Mononuclear cell (primary cell): Measurements from ENCODE around the gene HOXC5. TPM values are rescaled to one million over a fixed set of nuclear protein-coding genes. Genes with fewer than 3 reads are reported as not detected.
"Not testable (repeated sequence)": the region's sequence is repeated elsewhere in the genome, so short reads cannot be mapped to it uniquely, and the experiment has no call there.

Experiments used
- H3K27me3 ChIP-seq: 2 replicates; pipeline ENCODE4 v1.6.0; 2011; ENCODE audit warnings: low read length, control low read depth; ENCODE audit not compliant: insufficient read depth
- H3K4me1 ChIP-seq: 2 replicates; pipeline ENCODE4 v1.5.1; 2011; ENCODE audit warnings: mild to moderate bottlenecking, low read length, control low read depth; ENCODE audit not compliant: insufficient read depth
- H3K4me3 ChIP-seq: 2 replicates; pipeline ENCODE4 v1.5.1; 2011; ENCODE audit warnings: mild to moderate bottlenecking, low read length, moderate library complexity
- H3K9me3 ChIP-seq: 2 replicates; pipeline ENCODE4 v1.5.1; 2011; ENCODE audit warnings: low read depth, mild to moderate bottlenecking, control low read depth, low read length
- total RNA-seq: library from RNA; depleted of rRNA; stranded (reverse); fragments of >200 nt; gene quantifications from one replicate; pipeline ENCODE4 v1.2.3, GENCODE V29; 2012

The HOXC5 gene
- total RNA-seq, 1 donor: not detected

DNA sequence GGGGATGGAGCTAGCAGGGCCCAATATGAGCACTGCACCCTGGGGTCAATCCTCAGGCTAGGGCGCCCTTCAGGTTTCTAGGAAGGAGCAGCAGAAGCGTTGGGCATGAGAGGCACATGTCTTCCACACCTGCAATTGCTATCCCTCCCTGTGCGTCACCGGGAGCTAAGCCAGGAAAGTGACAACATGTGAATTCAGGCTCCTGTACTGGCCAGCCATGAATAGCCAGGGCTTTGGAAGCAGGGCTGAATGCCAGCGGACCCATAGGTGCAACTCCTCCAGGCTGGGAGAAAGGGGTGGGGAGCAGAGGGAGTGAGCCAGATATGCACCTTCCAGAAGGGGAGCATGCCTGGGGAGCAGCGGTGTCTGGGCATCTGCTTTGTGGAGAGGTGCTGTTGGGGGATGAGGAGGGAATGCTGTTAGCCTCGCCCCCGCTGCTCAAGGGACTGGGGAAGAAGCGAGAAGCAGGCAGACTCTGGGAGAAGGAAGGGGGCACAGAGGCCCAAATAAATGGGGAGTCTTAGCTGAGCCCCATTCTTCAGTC, 6.1 kb downstream of the HOXC5 start:
- Histone ChIP-seq H3K9me3 (no peaks in the 10 kb centered on the region), H3K4me1 (peaks cover 5% of the 10 kb centered on the region), H3K4me3 (no peak overlapping the region), H3K27me3 (peaks cover 98% of the 10 kb centered on the region)

DNA sequence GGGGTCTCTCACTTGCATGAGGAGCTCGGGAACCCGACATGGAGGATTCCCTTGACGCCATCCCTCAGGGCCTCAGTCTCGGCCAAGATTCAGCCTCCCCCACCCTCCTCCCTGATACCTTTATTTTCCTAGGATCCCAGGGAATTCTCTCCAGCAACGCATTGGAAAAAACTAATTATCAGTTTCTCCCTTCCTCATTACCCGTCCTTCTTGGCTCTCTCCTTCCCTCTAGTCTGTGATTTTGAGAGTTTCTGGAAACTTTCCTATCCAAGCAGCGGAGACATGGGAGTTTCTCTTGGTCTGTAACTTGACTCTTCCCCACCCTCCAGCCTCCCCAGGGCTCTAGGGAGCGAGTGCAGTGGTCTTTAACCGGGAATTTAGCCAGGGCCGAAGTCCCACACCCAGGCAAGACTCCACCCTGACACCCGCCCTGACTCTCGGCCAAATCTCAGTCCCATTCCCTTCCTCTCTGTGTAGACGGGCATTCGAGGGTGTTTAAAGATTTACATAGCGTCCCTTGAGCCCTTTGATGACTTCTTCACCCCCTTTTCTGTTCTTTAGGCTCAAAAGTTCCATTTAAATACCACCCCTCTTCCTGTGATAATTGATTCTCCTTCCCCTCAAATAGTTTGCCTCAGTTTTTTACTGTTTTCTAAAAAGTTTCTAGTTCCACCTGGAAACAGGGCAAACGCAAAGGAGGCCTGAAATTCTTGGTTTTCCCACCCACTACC, 6.7 kb downstream of the HOXC5 start:
- H3K9me3 ChIP-seq: no peaks in the 10 kb centered on the region
- H3K27me3 ChIP-seq: peaks cover 98% of the 10 kb centered on the region
- H3K4me3 ChIP-seq: no peak overlapping the region
- H3K4me1 ChIP-seq: no peaks in the 10 kb centered on the region

DNA sequence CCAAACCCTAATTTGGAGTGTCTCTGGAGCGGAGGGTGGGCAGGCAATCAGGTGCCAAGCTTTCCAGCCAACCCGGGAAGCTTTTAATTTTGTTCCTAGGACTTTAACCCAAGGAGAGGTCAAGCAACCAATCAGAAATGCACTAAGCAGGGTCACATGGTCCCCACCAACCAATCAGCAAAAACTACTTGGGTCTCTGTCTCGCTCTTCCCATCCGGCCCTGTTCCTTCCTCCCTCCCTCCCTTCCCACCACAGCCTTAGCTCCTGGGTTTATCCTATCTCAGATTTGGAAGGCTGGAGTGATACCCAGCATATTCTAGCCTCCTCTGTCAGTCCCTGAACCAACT, 7.3 kb downstream of the HOXC5 start:
- Histone ChIP-seq H3K4me1 (no peaks in the 10 kb centered on the region), H3K9me3 (no peaks in the 10 kb centered on the region), H3K4me3 (no peak overlapping the region), H3K27me3 (peaks cover 98% of the 10 kb centered on the region)

DNA sequence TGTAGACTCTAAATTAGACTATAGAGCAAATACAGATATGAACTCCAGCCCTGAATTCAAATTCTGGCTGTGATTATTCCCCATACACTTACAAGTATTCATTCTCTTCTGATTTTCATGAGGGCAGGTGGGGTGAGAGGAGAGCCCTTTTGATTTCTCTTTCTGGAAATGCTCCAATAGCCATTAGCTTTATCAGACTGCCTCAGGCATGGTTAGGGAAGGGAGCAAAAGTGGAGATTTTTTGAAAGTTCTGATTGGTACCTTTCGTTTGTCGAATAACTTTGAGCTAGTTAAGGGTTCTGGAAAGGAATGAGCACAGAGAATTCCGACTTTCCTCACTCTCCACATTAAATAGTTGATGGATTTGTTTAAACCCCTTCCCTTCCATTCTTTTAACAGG, 7.8 kb downstream of the HOXC5 start:
- H3K27me3 ChIP-seq: peaks cover 98% of the 10 kb centered on the region

DNA sequence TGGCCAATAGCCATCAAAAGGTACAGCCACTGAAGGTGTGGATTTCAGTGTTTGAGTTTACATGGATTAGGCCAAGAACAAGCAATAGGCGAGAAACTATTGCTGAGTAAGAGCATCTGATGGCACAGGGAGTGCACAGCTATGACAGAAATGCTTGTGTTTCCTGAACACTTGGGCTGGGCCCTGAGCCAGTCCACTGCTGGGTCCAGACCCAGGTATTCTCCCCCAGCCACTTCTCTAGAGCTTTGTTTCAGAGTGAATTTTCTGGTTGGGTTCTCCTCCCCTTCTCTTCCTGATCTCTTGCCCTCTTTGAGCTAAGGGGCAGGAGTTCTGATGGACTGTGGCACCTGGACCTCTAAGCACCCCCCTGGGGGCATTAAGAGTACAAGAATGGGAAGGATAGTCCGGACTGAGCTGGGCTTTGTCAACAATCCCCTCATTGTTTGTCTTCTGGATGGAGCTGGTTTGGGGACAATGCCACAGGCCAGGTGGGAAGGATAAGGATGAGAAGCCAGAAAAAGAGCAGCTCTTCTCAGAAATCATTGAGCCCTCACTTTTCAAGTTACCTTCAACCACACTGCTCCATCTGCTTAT, 8.3 kb downstream of the HOXC5 start:
- Histone ChIP-seq H3K9me3 (no peaks in the 10 kb centered on the region), H3K27me3 (peaks cover 98% of the 10 kb centered on the region), H3K4me1 (no peaks in the 10 kb centered on the region)

More for the DNA sequence above, 7.8 kb downstream of the HOXC5 start:
- Histone ChIP-seq H3K4me3 (no peak overlapping the region), H3K4me1 (no peaks in the 10 kb centered on the region), H3K9me3 (no peaks in the 10 kb centered on the region)

DNA sequence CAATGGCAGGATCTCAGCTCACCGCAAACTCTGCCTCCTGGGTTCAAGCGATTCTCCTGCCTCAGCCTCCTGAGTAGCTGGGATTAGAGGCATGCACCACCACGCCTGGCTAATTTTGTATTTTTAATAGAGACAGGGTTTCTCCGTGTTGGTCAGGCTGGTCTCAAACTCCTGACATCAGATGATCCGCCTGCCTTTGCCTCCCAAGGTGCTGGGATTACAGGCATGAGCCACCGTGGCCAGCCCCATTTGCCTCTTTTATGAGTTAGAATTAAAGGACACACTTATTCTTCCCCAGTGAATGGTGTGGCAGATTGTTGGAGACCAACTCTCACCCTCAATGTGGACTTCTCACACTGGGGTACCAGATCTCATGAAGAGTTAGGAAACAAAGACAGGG, 9.2 kb downstream of the HOXC5 start:
- H3K27me3 ChIP-seq: peaks cover 98% of the 10 kb centered on the region

More for the DNA sequence above, 8.3 kb downstream of the HOXC5 start:
- H3K4me3 ChIP-seq: no peak overlapping the region

DNA sequence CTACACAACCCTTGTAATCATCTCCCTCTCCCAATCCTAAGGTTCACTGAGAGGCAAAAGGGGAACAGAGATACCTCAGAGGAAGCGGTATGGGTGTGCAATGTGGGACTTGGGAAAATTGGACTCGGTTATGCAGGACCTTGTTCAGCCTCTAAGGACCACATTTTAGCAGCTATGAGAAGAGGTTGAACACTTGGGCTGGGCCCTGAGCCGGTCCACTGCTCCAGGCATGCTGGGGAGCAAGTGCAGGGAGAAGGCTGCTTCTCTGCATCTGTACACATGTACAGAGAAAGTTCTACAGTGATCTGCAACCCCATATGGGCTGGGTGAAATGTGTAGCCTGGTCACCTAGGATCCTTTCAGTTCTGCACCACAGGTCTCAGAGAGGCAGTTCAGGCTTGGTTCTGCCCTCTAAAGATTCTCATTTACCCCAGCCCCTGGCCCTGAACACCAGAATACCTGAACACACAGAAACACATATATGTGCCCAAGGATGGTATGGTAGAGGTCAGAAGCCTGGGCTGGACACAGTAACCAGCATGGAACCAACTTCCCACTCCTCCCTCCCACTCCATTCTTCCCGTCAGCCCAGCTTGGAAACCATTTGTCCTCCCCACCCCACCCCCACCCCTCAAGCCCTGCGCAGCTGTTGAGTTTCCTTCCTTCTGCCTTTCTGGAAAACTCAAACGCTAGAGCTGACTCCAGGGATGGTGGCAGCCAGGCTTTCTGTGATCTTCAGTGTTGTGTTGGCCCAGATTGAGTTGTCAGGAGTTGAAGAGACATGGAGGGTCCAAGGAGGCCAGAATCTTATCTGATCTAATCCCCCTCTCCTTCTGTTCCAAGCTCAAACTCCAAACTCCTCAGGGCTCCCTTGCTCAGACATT, 10.4 kb downstream of the HOXC5 start:
- peaks cover 98% of the 10 kb centered on the region for H3K27me3 ChIP-seq
- H3K9me3 ChIP-seq: no peaks in the 10 kb centered on the region

More for the DNA sequence above, 9.2 kb downstream of the HOXC5 start:
- not testable (repeated sequence) for H3K4me3 ChIP-seq, H3K9me3 ChIP-seq, H3K4me1 ChIP-seq

DNA sequence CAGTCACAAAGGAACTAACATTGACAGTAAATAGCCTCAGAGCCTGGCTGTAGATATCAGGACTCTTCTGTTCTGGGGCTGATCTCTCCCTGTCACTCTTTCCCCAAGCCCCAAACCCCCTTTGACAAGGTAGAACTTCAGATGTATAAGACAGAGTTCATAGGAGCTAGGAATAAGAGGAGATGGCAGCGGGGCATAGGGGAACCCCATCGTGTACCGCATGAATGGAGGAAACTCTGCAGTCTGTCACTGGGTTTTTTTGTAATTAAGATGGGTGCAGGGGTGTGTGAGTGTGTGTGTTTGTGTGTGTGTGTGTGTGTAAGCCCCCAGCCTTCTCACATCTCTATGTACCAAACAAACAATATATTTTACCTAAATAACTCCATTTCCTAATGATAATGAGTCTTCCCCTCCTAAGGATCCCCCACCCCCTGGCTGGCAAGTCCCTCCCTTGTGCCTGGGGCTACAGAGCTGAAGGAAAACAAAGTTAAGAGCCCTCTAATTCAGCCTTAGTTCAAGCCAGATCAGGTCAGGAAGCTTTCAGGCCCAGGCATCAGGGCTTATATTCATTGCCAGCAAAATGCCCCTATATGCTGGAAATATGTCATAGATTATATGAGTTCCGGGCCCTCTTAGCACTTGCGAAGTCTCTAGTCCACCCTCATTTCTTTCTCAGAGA, 11.7 kb downstream of the HOXC5 start:
- H3K9me3 ChIP-seq: no peaks in the 10 kb centered on the region
- peaks cover 10% of the 10 kb centered on the region for H3K4me1 ChIP-seq
- H3K27me3 ChIP-seq: peaks cover 98% of the 10 kb centered on the region
- no peak overlapping the region for H3K4me3 ChIP-seq

More for the DNA sequence above, 10.4 kb downstream of the HOXC5 start:
- peaks cover 10% of the 10 kb centered on the region for H3K4me1 ChIP-seq
- H3K4me3 ChIP-seq: no peak overlapping the region

DNA sequence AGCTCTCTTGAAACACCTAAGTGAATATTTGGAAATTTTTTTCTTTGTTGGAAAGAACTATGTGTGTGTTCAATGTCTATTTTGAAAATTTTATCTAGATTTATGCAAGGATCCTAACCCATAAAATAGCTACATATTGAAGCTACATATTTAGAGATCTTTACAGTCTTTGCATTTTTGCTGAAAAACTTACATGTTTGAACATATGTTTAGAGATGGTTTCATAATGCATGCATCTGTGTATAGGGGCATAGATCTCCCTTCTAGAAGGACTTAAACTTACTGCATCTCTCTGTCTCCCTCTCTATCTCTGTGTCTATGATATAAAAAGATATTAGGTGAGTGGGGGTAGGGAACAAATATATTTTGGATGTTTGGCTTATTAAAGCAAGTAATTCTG, 12.6 kb downstream of the HOXC5 start:
- H3K27me3 ChIP-seq: peaks cover 98% of the 10 kb centered on the region
- no peaks in the 10 kb centered on the region for H3K9me3 ChIP-seq
- no peak overlapping the region for H3K4me3 ChIP-seq
- peaks cover 14% of the 10 kb centered on the region for H3K4me1 ChIP-seq

DNA sequence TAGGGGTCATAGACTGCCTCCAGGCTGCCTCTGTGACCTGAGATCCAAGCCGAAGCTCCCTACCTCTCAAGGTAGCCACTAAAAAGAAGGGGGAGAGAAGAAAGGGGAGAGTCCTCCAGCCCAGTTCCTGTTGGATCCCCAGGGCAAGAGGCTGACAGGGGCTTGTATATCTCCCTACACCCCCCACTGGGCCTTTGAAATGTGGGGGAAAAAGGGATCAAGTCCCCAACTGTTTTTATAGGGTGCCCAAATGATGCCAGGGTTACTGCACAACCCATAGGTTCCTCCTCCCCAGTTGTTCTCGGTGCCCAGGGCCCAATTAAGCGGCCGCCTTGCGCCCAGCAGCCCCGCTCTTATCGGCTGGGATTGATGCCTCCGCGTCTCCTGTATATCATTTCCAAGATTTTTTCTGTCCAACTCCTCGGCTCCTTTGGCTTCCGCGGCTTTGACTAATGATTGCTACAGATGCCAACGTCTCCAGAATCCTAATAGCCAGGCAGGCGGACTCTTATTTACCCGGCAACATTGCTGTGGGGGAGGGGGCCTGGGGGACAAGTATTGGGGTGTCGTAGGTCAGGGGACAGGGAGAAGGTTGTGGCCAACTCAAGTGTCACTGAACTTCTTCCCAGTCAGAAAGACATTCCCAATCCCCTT, 13.1 kb downstream of the HOXC5 start:
- H3K4me1 ChIP-seq: peaks cover 17% of the 10 kb centered on the region
- H3K27me3 ChIP-seq: peaks cover 98% of the 10 kb centered on the region
- H3K4me3 ChIP-seq: no peak overlapping the region
- H3K9me3 ChIP-seq: no peaks in the 10 kb centered on the region

DNA sequence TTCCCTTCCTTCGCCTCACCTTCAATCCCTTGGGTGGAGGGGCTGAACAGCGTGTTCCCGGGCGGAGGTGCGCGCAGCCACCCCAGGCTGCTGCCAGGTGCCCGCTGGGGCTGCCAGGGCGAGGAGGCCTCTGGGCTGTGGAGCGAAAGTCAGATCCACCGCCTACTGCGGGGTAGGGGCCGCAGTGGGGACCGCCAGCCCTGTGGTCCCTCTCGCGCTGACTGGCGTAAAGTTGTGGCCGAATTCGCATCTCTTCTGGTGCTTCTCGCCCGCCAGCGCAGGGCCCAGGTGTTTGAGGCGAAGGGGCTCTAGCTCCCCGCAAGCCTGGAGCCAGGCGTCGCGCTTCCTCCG, 13.9 kb downstream of the HOXC5 start:
- no peaks in the 10 kb centered on the region for H3K9me3 ChIP-seq
- peaks cover 98% of the 10 kb centered on the region for H3K27me3 ChIP-seq
- H3K4me1 ChIP-seq: peaks cover 18% of the 10 kb centered on the region
- no peak overlapping the region for H3K4me3 ChIP-seq

DNA sequence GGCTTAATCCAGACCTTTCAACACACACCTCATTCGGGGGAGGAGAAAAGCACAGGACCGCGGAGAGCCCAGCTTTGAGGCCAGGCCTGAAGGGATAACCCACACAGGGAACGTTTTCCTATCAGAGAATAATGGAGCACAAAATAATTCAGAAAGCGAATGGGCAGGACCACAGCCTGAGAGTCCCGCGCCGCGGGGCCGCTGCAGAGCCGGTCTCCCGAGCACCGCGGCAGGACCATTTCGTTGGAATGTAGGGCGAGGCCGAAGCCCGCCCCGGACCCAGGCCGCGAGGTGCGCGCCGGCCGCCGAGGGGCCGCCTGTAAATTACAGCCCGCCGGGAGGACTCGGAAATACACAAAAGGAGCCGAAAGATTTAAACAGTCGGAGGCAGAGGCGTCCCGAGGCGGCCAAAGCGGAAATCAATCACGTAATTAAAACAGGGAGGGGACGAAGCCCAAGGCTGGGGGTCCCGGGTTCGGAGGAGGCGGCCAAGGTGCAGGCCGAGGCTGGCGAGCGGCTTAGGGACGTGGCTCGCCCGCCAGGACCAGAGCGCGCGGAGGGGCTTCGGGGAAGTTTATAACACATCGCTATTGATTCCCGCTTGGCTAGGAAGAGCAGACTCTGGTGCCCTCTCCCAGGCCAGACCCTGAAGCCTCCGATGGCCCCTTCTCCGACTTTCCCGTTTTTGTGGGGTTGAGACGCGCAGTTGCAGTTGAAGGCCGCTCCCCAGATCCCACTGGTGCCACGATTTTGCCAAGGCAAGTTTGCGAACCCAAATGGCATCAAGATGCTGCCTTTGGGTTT, 14.5 kb downstream of the HOXC5 start:
- H3K9me3 ChIP-seq: no peaks in the 10 kb centered on the region
- H3K4me3 ChIP-seq: no peak overlapping the region
- H3K27me3 ChIP-seq: peaks cover 100% of the 10 kb centered on the region
- H3K4me1 ChIP-seq: peaks cover 18% of the 10 kb centered on the region

DNA sequence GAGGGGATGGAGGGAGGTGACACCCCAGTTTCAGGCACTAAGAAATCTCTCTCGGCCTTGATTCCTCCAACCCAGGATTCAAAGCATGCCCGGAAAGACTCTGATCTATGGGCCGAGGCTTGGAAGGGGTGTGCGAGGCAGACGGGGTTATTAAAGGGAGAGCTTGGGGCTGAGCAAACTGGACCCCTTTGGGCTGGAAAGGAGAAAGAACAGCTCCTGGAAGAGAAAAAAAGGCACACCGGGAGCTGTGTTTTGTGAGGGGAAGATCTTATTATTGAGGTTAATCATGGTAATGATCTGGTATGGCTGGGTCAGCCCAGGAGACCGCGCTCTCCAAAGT, 15.1 kb downstream of the HOXC5 start:
- no peaks in the 10 kb centered on the region for H3K9me3 ChIP-seq
- H3K27me3 ChIP-seq: peaks cover 100% of the 10 kb centered on the region
- no peak overlapping the region for H3K4me3 ChIP-seq
- peaks cover 24% of the 10 kb centered on the region for H3K4me1 ChIP-seq
